GM12891 (cell line): Measurements from ENCODE around the gene DZIP1L.

ENCODE experiments used
- DNase-seq: peaks from one replicate; pipeline ENCODE4 v3.0.0; 2011; ENCODE audit warnings: low spot score; ENCODE audit not compliant: insufficient read length
- FAIRE-seq: peaks from 2 replicates; lab custom pipeline; 2011; peaks lifted over from hg19 to GRCh38; lab: Jason Lieb, UNC
- PAX5 ChIP-seq: IDR thresholded peaks from 2 replicates; pipeline ENCODE4 v1.6.1; 2011; ENCODE audit warnings: low read length, moderate library complexity, mild to moderate bottlenecking; ENCODE audit not compliant: insufficient read depth, severe bottlenecking
- POLR2A ChIP-seq: IDR thresholded peaks from 2 replicates; pipeline ENCODE4 v1.6.1; 2011; ENCODE audit warnings: low read depth, low read length, control low read depth
- POLR2AphosphoS5 ChIP-seq: IDR thresholded peaks from 2 replicates; pipeline ENCODE4 v1.6.1; 2011; ENCODE audit warnings: low read depth, low read length, control low read depth
- POU2F2 ChIP-seq: IDR thresholded peaks from 2 replicates; pipeline ENCODE4 v1.6.1; 2011; ENCODE audit warnings: low read depth, mild to moderate bottlenecking, control low read depth, low read length, moderate library complexity
- SPI1 ChIP-seq: IDR thresholded peaks from 2 replicates; pipeline ENCODE4 v1.6.1; 2011; ENCODE audit warnings: low read depth, low read length, control low read depth
- TAF1 ChIP-seq: IDR thresholded peaks from 2 replicates; pipeline ENCODE4 v1.6.1; 2011; ENCODE audit warnings: low read depth, low read length, control low read depth

DZIP1L gene

DNA sequence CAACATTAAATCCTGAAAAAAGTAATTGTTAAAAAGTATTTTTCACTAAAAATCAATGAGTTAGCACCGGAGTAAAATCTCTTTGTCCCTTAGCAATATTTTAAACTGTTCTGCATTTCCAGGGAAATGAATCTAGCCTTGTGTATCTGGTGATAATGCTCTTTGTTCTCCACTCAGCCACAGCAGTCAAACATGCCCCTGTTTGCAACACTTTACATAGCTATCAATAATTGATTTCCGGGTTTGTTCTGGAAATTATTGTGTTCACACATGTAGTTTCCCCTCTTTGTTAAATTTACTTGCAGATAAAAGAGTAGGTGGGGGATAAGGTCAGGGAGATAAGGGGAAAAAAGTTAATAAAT lies 20.4 kb upstream of the DZIP1L start:
- TF ChIP-seq POLR2AphosphoS5, result no peak
- no peak for TF ChIP-seq TAF1
- TF ChIP-seq POLR2A, result no peak
- no peak for TF ChIP-seq SPI1
- no peak for TF ChIP-seq POU2F2
- TF ChIP-seq PAX5, result no peak
- FAIRE-seq (no peak), DNase-seq (no peak)

DNA sequence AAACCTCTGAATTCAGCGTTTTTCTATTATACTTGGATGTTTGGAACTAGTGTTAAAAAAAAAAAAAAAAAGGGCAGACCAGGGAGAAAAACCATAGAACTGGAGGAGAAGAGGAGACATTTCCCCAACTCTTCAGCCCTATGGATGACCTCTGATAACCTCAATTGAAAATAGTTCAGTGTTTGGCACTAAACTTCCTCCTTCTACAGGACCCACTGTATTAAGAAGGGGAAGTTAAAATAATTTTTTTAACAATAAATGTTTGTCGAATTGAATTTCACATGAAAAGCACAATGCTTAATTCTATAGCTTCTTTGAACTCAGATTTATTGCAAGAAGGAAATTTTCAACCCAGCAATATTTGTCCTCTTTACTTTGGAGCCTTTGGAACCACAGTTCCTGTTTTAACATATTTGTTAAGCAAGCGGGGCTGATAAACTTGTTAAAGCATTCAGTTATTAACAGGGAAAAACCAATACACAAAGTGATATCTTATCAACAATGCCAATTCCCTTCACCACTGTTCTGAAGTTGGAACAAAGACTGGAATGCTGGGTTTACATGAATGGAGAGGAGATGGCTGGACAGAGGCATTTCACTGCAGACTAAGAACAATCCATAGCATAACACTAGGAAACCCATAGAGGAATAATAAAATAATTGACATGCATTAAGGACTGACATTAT lies 19.9 kb upstream of the DZIP1L start:
- DNase-seq (no peak), FAIRE-seq (no peak)
- TF ChIP-seq POLR2A (no peak), PAX5 (no peak), POLR2AphosphoS5 (no peak), SPI1 (no peak), POU2F2 (no peak), TAF1 (no peak)

DNA sequence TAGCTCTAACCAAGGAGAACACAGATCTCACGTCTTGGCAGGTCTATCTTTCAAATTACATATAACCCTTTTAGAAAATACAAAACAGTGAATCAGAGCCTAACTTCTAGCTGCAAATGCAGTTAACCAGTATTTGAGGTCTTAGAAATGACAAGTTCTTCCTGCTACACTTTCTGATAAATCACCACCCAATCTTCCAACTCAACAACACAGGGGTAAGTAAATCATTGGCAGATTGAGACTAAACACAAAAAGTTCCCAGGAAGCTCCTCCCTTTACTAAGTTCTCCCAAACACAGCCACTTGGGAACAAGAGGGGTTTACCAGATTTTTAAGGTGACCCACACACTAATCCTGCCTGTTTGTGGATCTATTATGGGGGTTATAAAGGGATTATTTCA lies 16.8 kb upstream of the DZIP1L start, which contains the start of gene A4GNT:
Gene A4GNT, minus strand, starts transcription at position 152 of the 400 bp plus-strand sequence. CDS start 1,134 bp downstream, outside the sequence.
- DNase-seq, result no peak
- TF ChIP-seq POLR2A (no peak), SPI1 (no peak), POLR2AphosphoS5 (no peak), POU2F2 (no peak), TAF1 (no peak), PAX5 (no peak)
- FAIRE-seq, result no peak

DNA sequence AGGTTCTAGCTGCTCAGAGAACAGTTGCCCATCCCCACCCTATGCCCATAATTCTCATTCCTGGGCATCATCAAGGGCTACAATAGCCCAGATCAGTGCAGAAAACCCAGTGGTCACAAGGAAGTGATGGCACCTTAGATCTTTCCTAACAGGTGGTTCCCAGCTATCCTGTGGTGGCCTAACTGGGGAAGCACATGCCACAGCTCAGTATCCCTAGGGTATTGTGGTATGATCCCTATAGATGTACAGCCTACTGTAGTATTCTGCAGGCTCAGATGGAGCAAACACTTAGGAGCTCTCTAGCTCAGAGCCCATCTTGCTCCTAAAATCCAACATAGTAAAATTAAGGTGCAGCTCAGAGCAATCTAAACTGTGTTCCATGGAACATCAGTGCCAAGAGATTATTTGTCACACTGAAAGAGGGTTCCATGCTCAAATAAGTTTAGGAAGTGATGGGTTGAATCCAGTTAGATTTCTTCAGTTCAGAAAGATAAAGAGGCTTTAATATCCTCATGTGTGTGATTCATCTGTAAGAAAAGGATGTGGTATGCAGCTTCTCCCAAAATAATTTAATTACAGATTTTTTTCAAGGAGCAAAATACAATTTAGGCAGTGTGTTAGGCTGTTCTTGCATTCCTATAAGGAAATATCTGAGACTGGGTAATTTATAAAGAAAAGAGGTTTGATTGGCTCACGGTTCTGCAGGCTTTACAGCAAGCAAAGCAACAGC lies 12.4 kb upstream of the DZIP1L start:
- no peak for DNase-seq
- no peak for FAIRE-seq
- no peak for TF ChIP-seq POLR2A
- no peak for TF ChIP-seq SPI1
- no peak for TF ChIP-seq PAX5
- TF ChIP-seq POLR2AphosphoS5, result no peak
- TF ChIP-seq POU2F2, result no peak

DNA sequence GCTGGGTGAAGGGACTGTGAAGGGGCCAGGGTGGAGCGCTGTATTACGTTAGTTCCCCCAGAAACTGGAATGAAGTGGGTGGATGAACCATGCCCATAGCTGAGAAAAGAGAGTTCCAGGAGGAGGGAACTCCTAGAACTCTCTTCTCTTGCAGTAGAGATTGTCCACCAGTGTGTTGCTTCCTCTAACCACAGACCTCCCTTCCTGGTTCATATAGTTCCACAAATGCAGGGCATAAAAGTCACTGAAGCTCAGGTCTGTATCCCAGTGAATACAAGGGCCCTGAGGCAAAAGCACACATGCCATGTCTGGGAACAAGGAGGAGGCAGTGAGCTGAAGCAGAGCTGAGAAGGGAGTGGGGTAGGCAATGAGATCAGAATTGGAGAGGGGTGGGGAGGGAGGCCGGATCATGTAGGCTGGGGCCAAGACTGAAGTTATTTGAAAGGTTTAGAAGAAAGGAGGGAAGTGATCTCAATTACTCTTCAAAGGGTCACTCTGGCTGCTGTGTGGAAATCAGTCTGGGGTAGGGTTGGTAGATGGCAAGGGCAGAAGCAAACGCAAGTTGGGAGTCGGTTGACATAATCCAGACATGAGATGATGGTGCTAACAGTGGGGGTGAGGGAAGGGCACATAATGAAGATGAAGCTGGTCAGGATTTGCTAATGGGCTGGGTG lies 10.3 kb upstream of the DZIP1L start:
- DNase-seq (no peak), FAIRE-seq (no peak)
- no peak for TF ChIP-seq POLR2AphosphoS5
- no peak for TF ChIP-seq POLR2A
- TF ChIP-seq PAX5, result no peak
- TF ChIP-seq SPI1, result no peak

DNA sequence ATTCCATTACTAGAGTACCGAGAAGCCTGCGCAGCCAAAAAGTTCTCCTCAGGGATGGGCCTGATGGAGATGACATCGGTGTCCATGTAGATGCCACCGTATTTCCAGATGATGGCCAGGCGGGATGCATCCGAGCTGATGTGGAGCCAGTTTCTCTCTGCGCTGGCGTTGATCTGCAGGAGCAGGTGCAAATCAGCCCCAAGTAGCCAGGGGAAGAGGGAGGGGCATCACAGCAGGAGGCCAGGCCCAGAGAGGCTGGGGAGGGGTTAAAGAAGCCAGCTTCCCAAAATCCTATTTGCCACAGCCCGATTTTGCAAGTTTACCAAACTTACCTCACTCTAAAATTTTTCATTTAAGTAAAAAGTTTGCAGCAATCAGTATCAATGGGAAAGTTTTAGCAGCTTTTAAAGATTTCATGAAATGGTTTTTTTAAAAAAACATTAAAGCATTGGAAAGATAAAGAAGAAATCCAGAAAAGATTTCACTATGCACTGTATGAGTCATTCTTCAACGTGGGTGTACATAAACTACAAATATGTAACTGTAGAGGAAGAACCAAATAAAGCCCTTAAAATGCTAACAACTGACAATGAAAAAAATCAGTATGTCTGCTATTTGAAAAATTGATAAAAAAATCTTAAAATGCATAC lies 9.4 kb upstream of the DZIP1L start:
- TF ChIP-seq POU2F2 (no peak), POLR2A (no peak), TAF1 (no peak), POLR2AphosphoS5 (no peak), PAX5 (no peak), SPI1 (no peak)
- no peak for FAIRE-seq
- no peak for DNase-seq

DNA sequence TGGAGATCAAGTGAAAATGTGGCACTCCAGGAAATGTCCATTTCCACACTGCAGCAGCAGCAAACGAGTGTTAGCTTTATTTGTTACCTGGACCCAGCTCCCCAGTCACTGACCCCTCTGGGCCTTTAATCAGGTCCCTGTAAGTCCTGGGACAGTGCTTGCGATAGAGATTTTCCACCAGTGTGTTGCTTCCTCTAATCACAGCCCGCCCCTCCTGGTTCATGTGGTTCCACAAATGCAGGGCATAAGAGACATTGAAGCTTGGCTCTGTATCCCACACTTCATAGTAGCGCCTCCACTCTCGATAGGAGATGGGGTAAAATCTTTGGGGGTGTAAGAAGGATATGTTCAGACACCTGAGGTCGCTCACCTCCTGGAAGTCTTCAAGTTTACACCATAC lies 8.8 kb upstream of the DZIP1L start:
- DNase-seq (no peak), FAIRE-seq (no peak)
- TF ChIP-seq POLR2AphosphoS5 (no peak), SPI1 (no peak), TAF1 (no peak), POLR2A (no peak), POU2F2 (no peak), PAX5 (no peak)

DNA sequence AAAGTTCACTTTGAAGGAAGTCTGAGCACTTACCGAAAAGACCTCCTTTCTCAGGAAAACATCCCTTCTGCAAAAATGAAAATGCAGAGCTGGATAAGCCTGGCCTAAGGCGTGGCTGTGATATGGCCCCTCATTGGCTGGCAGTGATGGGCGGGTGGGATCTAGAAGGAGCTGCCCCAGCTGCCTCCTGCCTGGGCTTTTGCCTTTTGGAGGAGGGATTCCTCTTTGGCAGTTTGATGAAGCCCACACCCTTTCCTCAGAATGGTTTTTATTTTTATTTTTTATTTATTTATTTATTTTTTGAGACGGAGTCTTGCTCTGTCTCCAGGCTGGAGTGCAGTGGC lies 4.0 kb upstream of the DZIP1L start:
- FAIRE-seq, result no peak
- no peak for TF ChIP-seq POLR2A
- TF ChIP-seq POLR2AphosphoS5, result no peak
- no peak for TF ChIP-seq PAX5
- TF ChIP-seq TAF1, result no peak
- TF ChIP-seq SPI1, result no peak
- TF ChIP-seq POU2F2, result no peak
- no peak for DNase-seq
